OCI-LY3 (cell line): ENCODE results near the gene HSPA2.

Experiments
- H2AFZ ChIP-seq: fragments of 200-600, 300-600 bp; shearing (Covaris generic); 2 replicates; pipeline ENCODE4 v1.6.0; 2014; ENCODE audit warnings: antibody characterized with exemption, low read depth, low read length
- H3K27ac ChIP-seq: fragments of 200-600, 300-600 bp; sonication (generic); 2 replicates; pipeline ENCODE4 v1.5.1; 2014; ENCODE audit warnings: mild to moderate bottlenecking, low read length, moderate library complexity, mixed read lengths
- H3K27me3 ChIP-seq: fragments of 200-600, 300-600 bp; sonication (generic); 2 replicates; pipeline ENCODE4 v1.6.1; 2014; ENCODE audit warnings: low read depth, low read length, mixed read lengths
- H3K36me3 ChIP-seq: fragments of 200-600, 300-600 bp; sonication (generic); replicated peaks from 2 replicates; pipeline ENCODE3; 2014; ENCODE audit warnings: low read depth, low read length, mixed read lengths
- H3K4me1 ChIP-seq: fragments of 300-600, 200-600 bp; sonication (generic); 2 replicates; pipeline ENCODE4 v1.6.1; 2014; ENCODE audit warnings: low read length, mixed read lengths
- H3K4me2 ChIP-seq: fragments of 200-600, 300-600 bp; sonication (generic); 2 replicates; pipeline ENCODE4 v1.6.1; 2014; ENCODE audit warnings: low read length, mixed read lengths
- H3K4me3 ChIP-seq: fragments of 300-600, 200-600 bp; sonication (generic); 2 replicates; pipeline ENCODE4 v1.5.1; 2014; ENCODE audit warnings: antibody characterized with exemption, mild to moderate bottlenecking, low read length, moderate library complexity
- H3K79me2 ChIP-seq: fragments of 300-600, 200-600 bp; shearing (Covaris generic); 2 replicates; pipeline ENCODE4 v1.6.1; 2014; ENCODE audit warnings: mild to moderate bottlenecking, low read length, mixed read lengths
- H3K9ac ChIP-seq: fragments of 300-600, 200-600 bp; shearing (Covaris generic); 2 replicates; pipeline ENCODE4 v1.6.0; 2014; ENCODE audit warnings: mild to moderate bottlenecking, low read length, moderate library complexity
- H3K9me3 ChIP-seq: fragments of 200-600, 300-600 bp; shearing (Covaris generic); 2 replicates; pipeline ENCODE4 v1.6.1; 2014; ENCODE audit warnings: low read length, mixed read lengths; ENCODE audit not compliant: insufficient read depth
- H4K20me1 ChIP-seq: fragments of 200-600, 300-600 bp; sonication (generic); 2 replicates; pipeline ENCODE4 v1.6.1; 2016; ENCODE audit warnings: low read length, mixed read lengths; ENCODE audit not compliant: insufficient read depth
- EZH2phosphoT487 ChIP-seq: fragments of 200-600 bp; shearing (Covaris generic); IDR thresholded peaks from 2 replicates; pipeline ENCODE4 v1.6.1; 2018; ENCODE audit warnings: antibody characterized with exemption, mixed run types, low read depth
- TF ChIP-seq, protein P1 (sequence below): fragments of 200-600, 300-600 bp; sonication (generic); IDR thresholded peaks from 2 replicates; pipeline ENCODE4 v1.5.1; 2014; ENCODE audit warnings: antibody characterized with exemption, low read length, low read depth

Gene HSPA2

GRCh38 chr14:64581363-64581762 is 40.8 kb downstream of the HSPA2 start:
- Histone ChIP-seq H3K4me2 (no peak overlapping the region), H4K20me1 (no peaks in the 10 kb centered on the region), H3K9me3 (no peaks in the 10 kb centered on the region), H3K4me3 (no peak overlapping the region), H3K79me2 (no peaks in the 10 kb centered on the region), H2AFZ (no peak overlapping the region), H3K36me3 (no peaks in the 10 kb centered on the region), H3K9ac (no peak overlapping the region), H3K4me1 (no peaks in the 10 kb centered on the region), H3K27me3 (0 out of 2 replicates have a peak, but pooled peaks cover 2% of the 10 kb centered on the region), H3K27ac (no peak overlapping the region)
- TF ChIP-seq EZH2phosphoT487: no peak
- TF ChIP-seq, protein P1, sequence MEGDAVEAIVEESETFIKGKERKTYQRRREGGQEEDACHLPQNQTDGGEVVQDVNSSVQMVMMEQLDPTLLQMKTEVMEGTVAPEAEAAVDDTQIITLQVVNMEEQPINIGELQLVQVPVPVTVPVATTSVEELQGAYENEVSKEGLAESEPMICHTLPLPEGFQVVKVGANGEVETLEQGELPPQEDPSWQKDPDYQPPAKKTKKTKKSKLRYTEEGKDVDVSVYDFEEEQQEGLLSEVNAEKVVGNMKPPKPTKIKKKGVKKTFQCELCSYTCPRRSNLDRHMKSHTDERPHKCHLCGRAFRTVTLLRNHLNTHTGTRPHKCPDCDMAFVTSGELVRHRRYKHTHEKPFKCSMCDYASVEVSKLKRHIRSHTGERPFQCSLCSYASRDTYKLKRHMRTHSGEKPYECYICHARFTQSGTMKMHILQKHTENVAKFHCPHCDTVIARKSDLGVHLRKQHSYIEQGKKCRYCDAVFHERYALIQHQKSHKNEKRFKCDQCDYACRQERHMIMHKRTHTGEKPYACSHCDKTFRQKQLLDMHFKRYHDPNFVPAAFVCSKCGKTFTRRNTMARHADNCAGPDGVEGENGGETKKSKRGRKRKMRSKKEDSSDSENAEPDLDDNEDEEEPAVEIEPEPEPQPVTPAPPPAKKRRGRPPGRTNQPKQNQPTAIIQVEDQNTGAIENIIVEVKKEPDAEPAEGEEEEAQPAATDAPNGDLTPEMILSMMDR: no peak

- H3K27ac ChIP-seq: no peak overlapping the region
- TF ChIP-seq EZH2phosphoT487: no peak
- TF ChIP-seq, protein P1: no peak
- H3K36me3 ChIP-seq: no peaks in the 10 kb centered on the region
- no peak overlapping the region for H3K4me3 ChIP-seq
- no peak overlapping the region for H2AFZ ChIP-seq
- no peaks in the 10 kb centered on the region for H3K79me2 ChIP-seq
- no peak overlapping the region for H3K9ac ChIP-seq
- H3K4me1 ChIP-seq: no peaks in the 10 kb centered on the region
- H3K27me3 ChIP-seq: 0 out of 2 replicates have a peak, but pooled peaks cover 2% of the 10 kb centered on the region
- H3K4me2 ChIP-seq: no peak overlapping the region
- no peaks in the 10 kb centered on the region for H4K20me1 ChIP-seq
- no peaks in the 10 kb centered on the region for H3K9me3 ChIP-seq
Measured at GRCh38 chr14:64581817-64582216, 41.3 kb downstream of the HSPA2 start.

GRCh38 chr14:64584190-64584589 is 43.6 kb downstream of the HSPA2 start:
- no peaks in the 10 kb centered on the region for H3K4me1 ChIP-seq
- H3K9me3 ChIP-seq: no peaks in the 10 kb centered on the region
- no peaks in the 10 kb centered on the region for H4K20me1 ChIP-seq
- TF ChIP-seq, protein P1: no peak
- no peak for TF ChIP-seq EZH2phosphoT487
- no peak overlapping the region for H3K9ac ChIP-seq
- H3K36me3 ChIP-seq: no peaks in the 10 kb centered on the region
- H3K4me2 ChIP-seq: no peak overlapping the region
- no peak overlapping the region for H3K4me3 ChIP-seq
- no peaks in the 10 kb centered on the region for H3K79me2 ChIP-seq
- no peaks in the 10 kb centered on the region for H3K27me3 ChIP-seq
- H3K27ac ChIP-seq: no peak overlapping the region
- no peak overlapping the region for H2AFZ ChIP-seq

DNA sequence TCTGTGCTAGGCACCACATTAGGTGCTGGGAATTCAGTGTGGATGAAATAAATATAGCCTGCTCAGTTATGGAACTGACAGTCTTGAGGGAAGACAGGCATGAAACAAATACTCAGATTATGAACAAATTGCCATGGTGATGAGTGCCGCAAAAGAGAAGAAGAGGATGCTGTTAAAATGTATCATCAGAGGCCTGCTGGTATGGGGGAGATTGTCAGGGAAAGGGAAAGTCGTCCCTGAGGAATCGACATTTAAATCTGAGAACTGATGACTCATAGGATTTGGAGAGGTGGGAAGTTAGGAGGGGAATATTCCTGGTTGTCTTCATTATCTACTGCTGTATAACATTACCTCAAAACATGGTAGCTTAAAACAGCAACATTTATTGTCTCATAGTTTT is 51.3 kb downstream of the HSPA2 start:
- no peak for TF ChIP-seq EZH2phosphoT487
- TF ChIP-seq, protein P1: no peak
- Histone ChIP-seq H4K20me1 (no peaks in the 10 kb centered on the region), H3K9me3 (no peaks in the 10 kb centered on the region), H2AFZ (no peak overlapping the region), H3K27me3 (no peaks in the 10 kb centered on the region), H3K36me3 (no peaks in the 10 kb centered on the region), H3K27ac (no peak overlapping the region), H3K4me2 (no peak overlapping the region), H3K79me2 (no peaks in the 10 kb centered on the region), H3K4me3 (no peak overlapping the region), H3K4me1 (no peaks in the 10 kb centered on the region), H3K9ac (no peak overlapping the region)
